GM12873 (cell line): ENCODE measurements around the gene KCNN1.

Experiments
- TF ChIP-seq, protein P1 (sequence below): IDR thresholded peaks from 2 replicates; pipeline ENCODE4 v1.5.1; 2012; ENCODE audit warnings: low read depth, mild to moderate bottlenecking, moderate library complexity, low read length, control low read depth; ENCODE audit not compliant: insufficient read depth; ENCODE audit errors: missing control alignments

The KCNN1 gene

DNA sequence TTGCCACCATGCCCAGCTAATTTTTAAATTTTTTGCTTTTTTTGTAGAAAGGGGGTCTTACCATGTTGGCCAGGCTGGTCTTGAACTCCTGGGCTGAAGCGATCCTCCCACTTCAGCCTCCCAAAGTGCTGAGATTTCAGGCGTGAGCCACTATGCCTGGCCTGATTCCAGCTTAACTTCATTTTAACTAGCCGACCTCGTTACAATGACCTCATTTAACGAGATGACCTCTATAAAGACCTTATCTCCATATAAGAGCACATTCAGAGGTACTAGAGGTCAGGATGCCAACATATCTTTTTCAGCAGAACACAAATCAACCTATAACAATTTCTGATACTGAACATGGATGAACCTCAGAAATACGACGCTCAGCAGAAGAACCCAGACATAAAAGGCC is 10.6 kb downstream of the KCNN1 start:
- TF ChIP-seq, protein P1, sequence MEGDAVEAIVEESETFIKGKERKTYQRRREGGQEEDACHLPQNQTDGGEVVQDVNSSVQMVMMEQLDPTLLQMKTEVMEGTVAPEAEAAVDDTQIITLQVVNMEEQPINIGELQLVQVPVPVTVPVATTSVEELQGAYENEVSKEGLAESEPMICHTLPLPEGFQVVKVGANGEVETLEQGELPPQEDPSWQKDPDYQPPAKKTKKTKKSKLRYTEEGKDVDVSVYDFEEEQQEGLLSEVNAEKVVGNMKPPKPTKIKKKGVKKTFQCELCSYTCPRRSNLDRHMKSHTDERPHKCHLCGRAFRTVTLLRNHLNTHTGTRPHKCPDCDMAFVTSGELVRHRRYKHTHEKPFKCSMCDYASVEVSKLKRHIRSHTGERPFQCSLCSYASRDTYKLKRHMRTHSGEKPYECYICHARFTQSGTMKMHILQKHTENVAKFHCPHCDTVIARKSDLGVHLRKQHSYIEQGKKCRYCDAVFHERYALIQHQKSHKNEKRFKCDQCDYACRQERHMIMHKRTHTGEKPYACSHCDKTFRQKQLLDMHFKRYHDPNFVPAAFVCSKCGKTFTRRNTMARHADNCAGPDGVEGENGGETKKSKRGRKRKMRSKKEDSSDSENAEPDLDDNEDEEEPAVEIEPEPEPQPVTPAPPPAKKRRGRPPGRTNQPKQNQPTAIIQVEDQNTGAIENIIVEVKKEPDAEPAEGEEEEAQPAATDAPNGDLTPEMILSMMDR, result no peak

DNA sequence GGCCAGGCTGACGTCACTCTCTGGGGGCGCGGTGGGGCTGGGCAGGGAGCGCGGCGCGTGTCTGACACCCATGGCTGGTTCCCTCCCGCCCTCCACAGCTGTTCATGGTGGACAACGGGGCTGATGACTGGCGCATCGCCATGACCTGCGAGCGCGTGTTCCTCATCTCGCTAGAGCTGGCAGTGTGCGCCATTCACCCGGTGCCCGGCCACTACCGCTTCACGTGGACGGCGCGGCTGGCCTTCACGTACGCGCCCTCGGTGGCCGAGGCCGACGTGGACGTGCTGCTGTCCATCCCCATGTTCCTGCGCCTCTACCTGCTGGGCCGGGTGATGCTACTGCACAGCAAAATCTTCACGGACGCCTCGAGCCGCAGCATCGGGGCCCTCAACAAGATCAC is 14.7 kb downstream of the KCNN1 start:
- TF ChIP-seq, protein P1, result no peak

DNA sequence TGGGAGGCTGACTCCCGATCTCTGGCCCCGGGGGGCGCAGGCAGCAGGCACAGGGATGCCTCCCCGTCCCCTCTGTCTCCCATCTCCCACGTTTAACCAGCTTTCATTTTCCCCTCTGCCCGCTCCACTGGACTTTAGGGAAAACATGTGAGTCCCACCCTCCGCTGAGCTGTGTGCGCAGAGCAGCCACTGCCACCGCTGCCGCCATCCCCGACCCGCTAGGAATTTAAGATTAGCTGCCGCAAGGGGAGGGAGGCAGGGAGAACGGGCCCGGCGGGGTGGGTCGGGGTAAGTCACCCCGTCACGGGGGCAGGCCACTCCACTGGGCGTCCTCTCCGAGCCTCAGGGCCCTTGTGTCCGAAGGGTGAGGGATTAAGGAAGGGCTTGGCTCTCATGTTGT is 15.5 kb downstream of the KCNN1 start:
- TF ChIP-seq, protein P1, result no peak

DNA sequence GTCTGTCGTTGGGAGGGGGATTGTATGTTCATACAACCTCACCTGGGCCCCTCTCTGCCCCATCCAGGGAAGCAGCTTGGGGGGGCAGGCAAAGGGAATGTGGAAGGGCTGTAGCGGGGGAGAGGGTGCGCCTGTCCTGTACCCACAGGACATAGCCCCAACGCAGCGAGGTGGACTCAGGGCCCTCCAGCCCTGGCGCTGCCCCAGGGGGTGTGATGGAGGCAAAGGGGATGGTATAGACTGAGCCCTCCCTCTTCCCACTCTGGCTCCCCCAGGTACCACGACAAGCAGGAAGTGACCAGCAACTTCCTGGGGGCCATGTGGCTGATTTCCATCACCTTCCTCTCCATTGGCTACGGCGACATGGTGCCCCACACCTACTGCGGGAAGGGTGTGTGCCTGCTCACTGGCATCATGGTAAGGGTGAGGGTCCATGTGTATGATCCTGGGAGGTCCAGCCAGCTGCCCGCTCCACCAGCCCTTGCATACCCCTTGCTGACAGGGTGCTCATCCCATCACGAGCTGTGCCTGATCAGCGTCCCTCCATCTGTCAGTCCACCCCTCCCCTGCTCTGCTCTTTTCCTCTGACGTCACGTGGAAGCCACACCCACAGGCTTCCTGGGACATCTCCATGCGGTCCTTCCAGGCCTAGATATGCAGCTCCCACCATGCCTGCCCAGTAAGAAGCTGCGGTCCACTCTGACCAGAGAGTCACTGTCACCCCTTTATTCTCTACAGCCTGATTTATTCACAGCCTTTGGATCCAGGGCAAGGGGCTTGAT is 18.3 kb downstream of the KCNN1 start:
- TF ChIP-seq, protein P1, result no peak

DNA sequence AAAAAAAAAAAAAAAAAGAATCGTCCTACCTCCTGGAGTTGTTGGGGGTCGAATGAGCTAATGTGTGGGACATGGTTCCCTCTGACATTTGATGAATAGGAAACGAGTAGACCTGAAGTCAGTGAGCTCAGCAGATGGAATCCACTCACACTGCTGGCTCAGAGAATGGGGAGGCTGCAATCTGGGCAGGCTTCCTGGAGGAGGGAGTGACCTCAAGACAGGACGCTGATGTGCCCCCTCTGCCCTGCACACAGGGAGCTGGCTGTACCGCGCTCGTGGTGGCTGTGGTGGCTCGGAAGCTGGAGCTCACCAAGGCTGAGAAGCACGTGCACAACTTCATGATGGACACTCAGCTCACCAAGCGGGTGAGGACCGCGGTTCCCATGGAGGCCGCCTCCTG is 21.3 kb downstream of the KCNN1 start:
- TF ChIP-seq, protein P1, result no peak

DNA sequence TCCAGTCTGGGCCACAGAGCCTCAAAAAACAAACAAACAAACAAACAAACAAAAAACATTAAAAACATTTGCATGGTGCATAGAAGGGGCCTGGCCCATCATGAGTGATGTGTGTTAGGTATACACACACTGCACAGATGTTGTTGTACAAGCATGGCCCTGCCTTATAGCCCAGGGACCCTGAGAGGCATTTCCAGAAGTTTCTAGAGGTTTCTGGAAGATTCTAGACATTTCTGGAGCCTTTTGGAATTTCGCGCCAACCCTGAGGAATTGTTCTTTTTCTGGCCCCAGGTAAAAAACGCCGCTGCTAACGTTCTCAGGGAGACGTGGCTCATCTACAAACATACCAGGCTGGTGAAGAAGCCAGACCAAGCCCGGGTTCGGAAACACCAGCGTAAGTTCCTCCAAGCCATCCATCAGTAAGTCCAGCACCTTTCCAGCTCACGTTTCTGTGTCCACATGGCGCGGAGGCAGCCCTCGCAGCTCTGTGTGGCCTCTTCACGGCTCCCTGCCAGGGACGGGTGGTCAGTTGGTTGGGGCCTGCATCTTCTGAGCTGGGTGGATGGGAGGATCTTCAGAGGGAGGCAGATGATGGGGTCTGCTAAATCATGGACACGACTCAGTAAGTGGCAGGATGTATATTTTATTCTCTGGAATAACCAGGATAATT is 22.7 kb downstream of the KCNN1 start:
- TF ChIP-seq, protein P1, result no peak

DNA sequence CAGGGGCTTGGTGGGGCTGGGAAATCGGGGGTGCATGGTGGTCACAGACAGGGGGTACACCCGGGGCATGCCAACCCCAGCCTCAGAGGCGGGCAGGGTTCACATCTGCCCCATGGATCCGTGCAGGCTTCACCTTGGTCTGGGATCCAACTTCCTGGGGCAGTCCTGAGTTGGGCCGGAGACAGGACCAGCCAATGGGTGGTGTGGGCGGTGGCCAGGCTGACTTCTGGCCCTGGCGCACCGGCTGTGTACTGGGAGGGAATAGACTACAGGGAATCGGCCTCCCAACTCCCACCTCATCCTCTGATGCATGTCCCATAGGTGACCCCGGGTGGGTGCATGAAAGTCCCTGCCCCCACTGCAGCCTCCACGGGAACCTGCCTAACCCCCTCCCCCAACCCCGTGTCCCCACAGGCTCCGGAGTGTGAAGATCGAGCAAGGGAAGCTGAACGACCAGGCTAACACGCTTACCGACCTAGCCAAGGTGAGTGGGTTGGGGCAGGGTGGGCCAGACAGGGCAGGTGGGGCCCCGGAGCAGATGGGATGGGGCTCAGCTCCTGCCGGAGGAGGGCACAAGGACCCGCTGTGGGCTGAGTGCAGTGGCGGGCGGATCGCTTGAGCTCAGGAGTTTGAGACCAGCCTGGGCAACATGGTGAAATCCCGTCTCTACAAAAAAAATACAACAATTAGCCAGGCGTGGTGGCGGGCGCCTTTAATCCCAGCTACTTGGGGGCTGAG is 26.3 kb downstream of the KCNN1 start:
- TF ChIP-seq, protein P1, result no peak
